Renal cortical epithelial cell (primary cell): ENCODE measurements around the gene LVRN. TPM values are rescaled to one million over a fixed set of nuclear protein-coding genes. Genes with fewer than 3 reads are reported as not detected.

Source experiments
- total RNA-seq: library from RNA; depleted of rRNA; stranded (reverse); fragments of >200 nt; gene quantifications from 2 replicates; pipeline ENCODE4 v1.2.3, GENCODE V29; 2014

LVRN gene
- total RNA-seq, 1 donor from 2014 or later = 0.30 TPM

Other genes with a start within 250 kb of the LVRN start
- gene CDO1, start 145.8 kb upstream of the LVRN start, total RNA-seq = 0.17 and 0.55 TPM in 2 replicates
- gene ATG12, start 120.9 kb upstream of the LVRN start, total RNA-seq = 41.9 and 42.2 TPM in 2 replicates
- gene AP3S1, start 120.5 kb upstream of the LVRN start, total RNA-seq = 67.5 and 77.8 TPM in 2 replicates
- 0.20 TPM in 1 of 2 replicates, not detected in the other for gene ARL14EPL, start 70.0 kb downstream of the LVRN start, total RNA-seq
- gene COMMD10, start 122.5 kb downstream of the LVRN start, total RNA-seq = 42.1 and 72.8 TPM in 2 replicates